Measurements from ENCODE around the gene BPIFB6.

BPIFB6 gene

DNA sequence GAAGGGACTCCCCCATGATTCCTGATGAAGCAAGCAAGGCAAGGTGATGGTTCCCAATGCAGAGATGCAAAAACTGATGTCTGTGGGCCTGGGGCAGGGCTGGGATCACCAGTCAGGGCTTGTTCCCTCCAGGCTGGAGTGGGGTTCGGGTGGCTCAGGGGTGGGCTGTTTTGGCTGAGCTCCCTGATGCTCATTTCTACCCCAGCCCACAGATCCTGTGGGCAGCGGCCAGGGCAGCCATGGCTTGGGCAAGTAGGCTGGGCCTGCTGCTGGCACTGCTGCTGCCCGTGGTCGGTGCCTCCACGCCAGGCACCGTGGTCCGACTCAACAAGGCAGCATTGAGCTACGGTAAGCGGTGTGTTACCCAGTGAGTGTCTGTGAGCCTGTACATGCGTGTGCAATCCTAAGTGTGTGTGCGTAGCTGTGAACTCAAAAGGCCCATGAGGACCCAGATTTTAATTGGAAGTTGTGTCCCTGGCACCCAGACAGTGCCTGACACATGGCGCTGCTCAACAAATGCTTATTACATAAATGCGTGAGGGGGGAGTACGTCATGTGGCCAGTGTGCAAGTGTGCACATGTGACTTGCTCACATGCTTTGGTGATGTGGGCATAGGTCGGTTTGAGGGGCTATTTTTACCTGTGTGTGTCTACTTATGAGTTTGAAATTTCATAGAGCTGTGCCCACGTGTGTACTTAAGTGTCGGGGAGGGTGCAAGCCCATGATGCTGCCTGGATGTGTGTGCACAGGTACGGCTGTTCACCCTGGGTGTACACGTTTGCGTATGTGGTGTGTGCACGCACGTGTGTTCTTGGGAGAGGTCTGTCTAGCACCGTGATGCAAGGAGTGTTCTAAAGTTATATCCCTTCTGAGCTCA, 22.9 kb upstream of the BPIFB6 start:
- H3K27ac ChIP-seq (ENCODE audit: low read depth, low read length), result no peak overlapping the region
- no peak overlapping the region for H3K4me2 ChIP-seq (ENCODE audit: low read length)
- no peak overlapping the region for H3K4me3 ChIP-seq (ENCODE audit: low read length)
- H4K20me1 ChIP-seq (ENCODE audit: control insufficient read depth, insufficient read depth, low read depth, low read length), result no peaks in the 10 kb centered on the region
- TF ChIP-seq, protein P1, sequence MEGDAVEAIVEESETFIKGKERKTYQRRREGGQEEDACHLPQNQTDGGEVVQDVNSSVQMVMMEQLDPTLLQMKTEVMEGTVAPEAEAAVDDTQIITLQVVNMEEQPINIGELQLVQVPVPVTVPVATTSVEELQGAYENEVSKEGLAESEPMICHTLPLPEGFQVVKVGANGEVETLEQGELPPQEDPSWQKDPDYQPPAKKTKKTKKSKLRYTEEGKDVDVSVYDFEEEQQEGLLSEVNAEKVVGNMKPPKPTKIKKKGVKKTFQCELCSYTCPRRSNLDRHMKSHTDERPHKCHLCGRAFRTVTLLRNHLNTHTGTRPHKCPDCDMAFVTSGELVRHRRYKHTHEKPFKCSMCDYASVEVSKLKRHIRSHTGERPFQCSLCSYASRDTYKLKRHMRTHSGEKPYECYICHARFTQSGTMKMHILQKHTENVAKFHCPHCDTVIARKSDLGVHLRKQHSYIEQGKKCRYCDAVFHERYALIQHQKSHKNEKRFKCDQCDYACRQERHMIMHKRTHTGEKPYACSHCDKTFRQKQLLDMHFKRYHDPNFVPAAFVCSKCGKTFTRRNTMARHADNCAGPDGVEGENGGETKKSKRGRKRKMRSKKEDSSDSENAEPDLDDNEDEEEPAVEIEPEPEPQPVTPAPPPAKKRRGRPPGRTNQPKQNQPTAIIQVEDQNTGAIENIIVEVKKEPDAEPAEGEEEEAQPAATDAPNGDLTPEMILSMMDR (IDR thresholded peaks at IDR 0.05; ENCODE audit: low read depth, low read length, poor library complexity, severe bottlenecking), result no peak
- no peak for TF ChIP-seq EZH2phosphoT487 (IDR thresholded peaks at IDR 0.05; ENCODE audit: borderline replicate concordance, low read length)
- 0 out of 2 replicates have a peak, but pooled peaks cover 4% of the 10 kb centered on the region for H3K27me3 ChIP-seq (ENCODE audit: control insufficient read depth, low read length)
- H3K9me3 ChIP-seq (ENCODE audit: control insufficient read depth, insufficient read depth, low read length), result no peaks in the 10 kb centered on the region
- no peaks in the 10 kb centered on the region for H3F3A ChIP-seq (ENCODE audit: control insufficient read depth, insufficient read depth)
- no peaks in the 10 kb centered on the region for H3K9me2 ChIP-seq (replicated peaks; ENCODE audit: control insufficient read depth, low read length)
- no peaks in the 10 kb centered on the region for H3K79me2 ChIP-seq (ENCODE audit: control insufficient read depth, low read length)
- H3K4me1 ChIP-seq (ENCODE audit: control insufficient read depth, low read length), result no peaks in the 10 kb centered on the region
- no peaks in the 10 kb centered on the region for H3K36me3 ChIP-seq (ENCODE audit: control insufficient read depth, low read length)

DNA sequence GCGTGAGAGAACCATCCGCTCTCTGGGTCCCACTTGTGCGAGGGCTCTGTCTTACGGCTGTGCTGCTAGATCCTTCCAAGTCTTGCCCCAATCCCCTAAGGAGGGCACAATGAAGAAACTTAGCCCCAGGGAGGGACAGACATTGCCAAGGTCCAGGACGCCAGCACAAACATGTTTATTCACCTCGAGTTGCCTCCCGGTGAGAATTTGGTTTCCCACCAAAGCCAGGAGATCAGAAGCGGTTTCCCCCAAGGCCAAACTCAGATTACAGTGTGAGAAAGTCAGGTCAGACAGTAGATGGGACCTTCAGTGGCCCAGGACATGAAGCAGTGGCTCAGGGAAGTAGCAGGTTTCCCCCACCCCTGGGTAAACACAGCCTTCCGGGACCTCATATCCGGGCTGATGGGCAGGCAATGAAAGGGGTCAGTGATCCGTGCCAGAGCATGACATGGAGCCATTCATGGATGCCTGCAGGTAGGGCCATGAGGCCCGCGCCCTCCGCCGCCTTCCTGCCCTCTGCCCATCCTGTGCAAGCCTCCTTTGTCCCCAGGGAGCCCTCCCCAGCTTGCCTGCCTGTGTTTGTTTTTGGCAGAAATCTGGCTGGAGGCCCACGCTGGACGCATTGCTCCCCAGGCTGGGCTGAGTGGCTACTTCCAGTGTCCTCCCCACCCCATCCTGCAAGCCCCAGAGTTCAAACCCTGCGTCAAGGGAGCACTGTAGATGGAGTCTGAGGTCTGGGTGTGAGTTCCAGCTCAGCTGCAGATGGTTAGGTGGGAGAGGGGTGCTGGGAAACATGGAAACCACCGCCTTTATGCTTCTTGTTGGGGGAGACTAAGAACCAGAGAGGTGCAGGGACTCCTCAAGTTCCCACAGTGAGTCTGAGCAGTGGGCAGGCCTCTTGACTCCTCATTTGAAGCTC, 22.0 kb upstream of the BPIFB6 start:
- no peak overlapping the region for H3K4me3 ChIP-seq (ENCODE audit: low read length)
- H3K36me3 ChIP-seq (ENCODE audit: control insufficient read depth, low read length), result no peaks in the 10 kb centered on the region
- no peak overlapping the region for H3K4me2 ChIP-seq (ENCODE audit: low read length)
- H3K4me1 ChIP-seq (ENCODE audit: control insufficient read depth, low read length), result no peaks in the 10 kb centered on the region
- H3K27me3 ChIP-seq (ENCODE audit: control insufficient read depth, low read length), result 0 out of 2 replicates have a peak, but pooled peaks cover 4% of the 10 kb centered on the region
- H3K9me3 ChIP-seq (ENCODE audit: control insufficient read depth, insufficient read depth, low read length), result no peaks in the 10 kb centered on the region
- H4K20me1 ChIP-seq (ENCODE audit: control insufficient read depth, insufficient read depth, low read depth, low read length), result no peaks in the 10 kb centered on the region
- H3K27ac ChIP-seq (ENCODE audit: low read depth, low read length), result no peak overlapping the region
- H3K9me2 ChIP-seq (replicated peaks; ENCODE audit: control insufficient read depth, low read length), result no peaks in the 10 kb centered on the region
- H3F3A ChIP-seq (ENCODE audit: control insufficient read depth, insufficient read depth), result no peaks in the 10 kb centered on the region
- H3K79me2 ChIP-seq (ENCODE audit: control insufficient read depth, low read length), result no peaks in the 10 kb centered on the region
- TF ChIP-seq, protein P1 (IDR thresholded peaks at IDR 0.05; ENCODE audit: low read depth, low read length, poor library complexity, severe bottlenecking), result no peak
- no peak for TF ChIP-seq EZH2phosphoT487 (IDR thresholded peaks at IDR 0.05; ENCODE audit: borderline replicate concordance, low read length)

DNA sequence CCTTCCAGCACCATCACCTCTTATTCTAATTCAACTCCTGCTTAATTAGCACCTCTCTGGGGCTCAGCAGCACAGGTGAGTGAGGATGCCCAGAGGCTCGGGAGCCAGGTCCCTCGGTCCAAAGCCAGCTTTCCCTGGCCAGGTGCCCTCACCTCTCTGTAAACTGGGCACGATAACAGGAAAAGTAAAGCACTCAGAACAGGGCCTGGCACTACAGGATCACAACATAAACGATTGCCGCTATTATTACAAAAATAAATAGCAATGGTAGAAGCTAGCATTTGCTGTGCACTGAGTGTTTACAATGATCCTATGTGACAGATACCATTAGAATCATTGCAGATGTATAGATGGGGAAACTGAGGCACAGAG, 21.3 kb upstream of the BPIFB6 start:
- no peak for TF ChIP-seq EZH2phosphoT487 (IDR thresholded peaks at IDR 0.05; ENCODE audit: borderline replicate concordance, low read length)
- TF ChIP-seq, protein P1 (IDR thresholded peaks at IDR 0.05; ENCODE audit: low read depth, low read length, poor library complexity, severe bottlenecking), result no peak
- Histone ChIP-seq H3F3A (ENCODE audit: control insufficient read depth, insufficient read depth) (no peaks in the 10 kb centered on the region), H3K9me3 (ENCODE audit: control insufficient read depth, insufficient read depth, low read length) (no peaks in the 10 kb centered on the region), H3K4me1 (ENCODE audit: control insufficient read depth, low read length) (no peaks in the 10 kb centered on the region), H3K4me2 (ENCODE audit: low read length) (no peak overlapping the region), H3K4me3 (ENCODE audit: low read length) (no peak overlapping the region), H3K27ac (ENCODE audit: low read depth, low read length) (no peak overlapping the region), H3K36me3 (ENCODE audit: control insufficient read depth, low read length) (no peaks in the 10 kb centered on the region), H3K79me2 (ENCODE audit: control insufficient read depth, low read length) (no peaks in the 10 kb centered on the region), H3K9me2 (replicated peaks; ENCODE audit: control insufficient read depth, low read length) (no peaks in the 10 kb centered on the region), H3K27me3 (ENCODE audit: control insufficient read depth, low read length) (0 out of 2 replicates have a peak, but pooled peaks cover 4% of the 10 kb centered on the region), H4K20me1 (ENCODE audit: control insufficient read depth, insufficient read depth, low read depth, low read length) (no peaks in the 10 kb centered on the region)

Measured in DOHH2 (cell line).